ENCODE results near the gene SH3YL1. TPM values are rescaled to one million over a fixed set of nuclear protein-coding genes. Genes with fewer than 3 reads are reported as not detected.

SH3YL1 gene
- total and polyA plus RNA-seq, 4 donors, result 35.1 to 121 (median 54.3) TPM

DNA sequence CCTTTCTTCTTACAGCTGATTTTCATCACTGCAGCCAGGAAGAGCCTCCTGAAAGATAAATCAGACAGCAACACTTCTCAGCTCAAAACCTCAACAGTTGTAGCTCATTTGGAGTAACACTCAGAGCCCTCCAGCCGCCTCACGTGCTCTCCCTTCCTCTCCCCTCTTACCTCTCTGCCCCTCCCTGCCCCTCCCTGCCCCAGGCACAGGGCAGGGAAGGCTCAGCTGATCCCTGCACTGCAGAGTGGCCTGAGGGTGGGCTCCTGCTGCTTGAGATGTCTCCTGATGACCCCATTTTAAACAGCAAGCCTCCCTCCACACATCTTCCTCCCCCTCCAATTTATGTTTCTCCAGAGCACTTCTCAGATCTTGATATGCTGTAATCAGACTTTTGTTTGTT lies 54.4 kb downstream of the SH3YL1 start:
- Histone ChIP-seq H3K4me1 (ENCODE audit: control insufficient read depth in 5 of 5, insufficient read depth in 5 of 5, low read length in 5 of 5) (no peaks in the 10 kb centered on the region), H3K36me3 (ENCODE audit: control insufficient read depth in 4 of 4, insufficient read depth in 4 of 4, low read length in 4 of 4) (no peaks in the 10 kb centered on the region), H3K27ac (ENCODE audit: low read depth in 1 of 2, low read length in 1 of 2) (no peak overlapping the region), H3K9ac (ENCODE audit: insufficient read depth in 1 of 2, low read length in 2 of 2) (no peak overlapping the region), H3K4me3 (no peak overlapping the region), H3K27me3 (ENCODE audit: control insufficient read depth in 3 of 3, insufficient read depth in 3 of 3, low read length in 2 of 3) (no peaks in the 10 kb centered on the region), H3K9me3 (ENCODE audit: control insufficient read depth in 4 of 4, insufficient read depth in 3 of 4, low read length in 3 of 4) (peaks cover 0 to 7% (median 5%) of the 10 kb centered on the region in 4 donors)
- TF ChIP-seq, protein P1, sequence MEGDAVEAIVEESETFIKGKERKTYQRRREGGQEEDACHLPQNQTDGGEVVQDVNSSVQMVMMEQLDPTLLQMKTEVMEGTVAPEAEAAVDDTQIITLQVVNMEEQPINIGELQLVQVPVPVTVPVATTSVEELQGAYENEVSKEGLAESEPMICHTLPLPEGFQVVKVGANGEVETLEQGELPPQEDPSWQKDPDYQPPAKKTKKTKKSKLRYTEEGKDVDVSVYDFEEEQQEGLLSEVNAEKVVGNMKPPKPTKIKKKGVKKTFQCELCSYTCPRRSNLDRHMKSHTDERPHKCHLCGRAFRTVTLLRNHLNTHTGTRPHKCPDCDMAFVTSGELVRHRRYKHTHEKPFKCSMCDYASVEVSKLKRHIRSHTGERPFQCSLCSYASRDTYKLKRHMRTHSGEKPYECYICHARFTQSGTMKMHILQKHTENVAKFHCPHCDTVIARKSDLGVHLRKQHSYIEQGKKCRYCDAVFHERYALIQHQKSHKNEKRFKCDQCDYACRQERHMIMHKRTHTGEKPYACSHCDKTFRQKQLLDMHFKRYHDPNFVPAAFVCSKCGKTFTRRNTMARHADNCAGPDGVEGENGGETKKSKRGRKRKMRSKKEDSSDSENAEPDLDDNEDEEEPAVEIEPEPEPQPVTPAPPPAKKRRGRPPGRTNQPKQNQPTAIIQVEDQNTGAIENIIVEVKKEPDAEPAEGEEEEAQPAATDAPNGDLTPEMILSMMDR (IDR thresholded peaks at IDR 0.05; ENCODE audit: control extremely low read depth, extremely low read depth), result no peak
- DNase-seq (no peak), ATAC-seq (ENCODE audit: insufficient read depth, low FRiP score) (no peak)
- WGBS, 2 donors, result 51 to 67% methylated on average over 2 of the region's 2 CpGs

DNA sequence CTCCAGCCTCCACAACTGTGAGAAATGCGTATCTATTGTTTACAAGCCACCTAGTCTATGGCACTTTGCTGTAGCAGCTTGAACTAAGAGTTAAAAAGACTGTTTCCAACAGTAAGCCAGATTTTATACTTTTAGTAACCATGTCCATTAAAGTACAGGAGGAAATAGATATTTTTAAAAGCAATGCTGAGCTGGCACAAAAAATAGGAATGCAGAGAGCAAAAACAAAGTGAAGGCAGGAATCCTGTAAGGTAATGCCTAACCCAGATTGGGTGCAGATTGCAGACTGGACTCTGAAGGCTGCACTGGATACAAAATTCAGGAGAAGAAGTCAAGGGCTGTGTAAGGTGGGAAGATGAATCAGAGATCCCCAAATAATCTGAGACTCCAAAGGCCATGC lies 55.5 kb downstream of the SH3YL1 start:
- Histone ChIP-seq H3K27me3 (ENCODE audit: control insufficient read depth in 3 of 3, insufficient read depth in 3 of 3, low read length in 2 of 3) (no peaks in the 10 kb centered on the region), H3K9ac (ENCODE audit: insufficient read depth in 1 of 2, low read length in 2 of 2) (no peak overlapping the region), H3K27ac (ENCODE audit: low read depth in 1 of 2, low read length in 1 of 2) (no peak overlapping the region), H3K4me1 (ENCODE audit: control insufficient read depth in 5 of 5, insufficient read depth in 5 of 5, low read length in 5 of 5) (peaks cover 0 to 4% (median 0%) of the 10 kb centered on the region in 5 donors), H3K4me3 (no peak overlapping the region), H3K36me3 (ENCODE audit: control insufficient read depth in 4 of 4, insufficient read depth in 4 of 4, low read length in 4 of 4) (no peaks in the 10 kb centered on the region), H3K9me3 (ENCODE audit: control insufficient read depth in 4 of 4, insufficient read depth in 3 of 4, low read length in 3 of 4) (peaks cover 0 to 9% (median 5%) of the 10 kb centered on the region in 4 donors)
- 76 to 79% methylated on average over 1 of the region's 1 CpG for WGBS, 2 donors
- no peak for ATAC-seq (ENCODE audit: insufficient read depth, low FRiP score)
- TF ChIP-seq, protein P1 (IDR thresholded peaks at IDR 0.05; ENCODE audit: control extremely low read depth, extremely low read depth), result no peak
- no peak for DNase-seq

DNA sequence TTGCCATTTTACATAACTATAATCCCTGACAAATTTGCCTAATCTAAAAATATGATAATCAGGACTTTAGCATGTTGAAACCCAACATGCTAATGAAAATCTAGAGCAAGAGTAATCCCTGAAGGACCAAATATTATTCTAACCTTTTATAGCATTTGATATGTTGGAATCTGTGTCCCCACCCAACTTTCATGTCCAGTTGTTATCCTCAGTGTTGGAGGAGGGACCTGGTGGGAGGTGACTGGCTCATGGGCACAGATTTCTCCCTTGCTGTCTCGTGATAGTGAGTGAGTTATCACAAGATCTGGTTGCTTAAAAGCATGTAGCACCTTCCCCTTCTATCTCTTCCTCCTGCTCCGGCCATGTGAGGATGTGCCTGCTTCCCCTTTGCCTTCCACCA lies 59.8 kb downstream of the SH3YL1 start:
- Histone ChIP-seq H3K9ac (ENCODE audit: insufficient read depth in 1 of 2, low read length in 2 of 2) (no peak overlapping the region), H3K36me3 (ENCODE audit: control insufficient read depth in 4 of 4, insufficient read depth in 4 of 4, low read length in 4 of 4) (no peaks in the 10 kb centered on the region), H3K9me3 (ENCODE audit: control insufficient read depth in 4 of 4, insufficient read depth in 3 of 4, low read length in 3 of 4) (peaks cover 0 to 2% (median 0%) of the 10 kb centered on the region in 4 donors), H3K27me3 (ENCODE audit: control insufficient read depth in 3 of 3, insufficient read depth in 3 of 3, low read length in 2 of 3) (no peaks in the 10 kb centered on the region), H3K27ac (ENCODE audit: low read depth in 1 of 2, low read length in 1 of 2) (no peak overlapping the region), H3K4me1 (ENCODE audit: control insufficient read depth in 5 of 5, insufficient read depth in 5 of 5, low read length in 5 of 5) (peaks cover 0 to 20% (median 4%) of the 10 kb centered on the region in 5 donors), H3K4me3 (no peak overlapping the region)
- DNase-seq (no peak), ATAC-seq (ENCODE audit: insufficient read depth, low FRiP score) (no peak)
- 38 to 51% methylated on average over 2 of the region's 2 CpGs for WGBS, 2 donors
- TF ChIP-seq, protein P1 (IDR thresholded peaks at IDR 0.05; ENCODE audit: control extremely low read depth, extremely low read depth), result no peak

DNA sequence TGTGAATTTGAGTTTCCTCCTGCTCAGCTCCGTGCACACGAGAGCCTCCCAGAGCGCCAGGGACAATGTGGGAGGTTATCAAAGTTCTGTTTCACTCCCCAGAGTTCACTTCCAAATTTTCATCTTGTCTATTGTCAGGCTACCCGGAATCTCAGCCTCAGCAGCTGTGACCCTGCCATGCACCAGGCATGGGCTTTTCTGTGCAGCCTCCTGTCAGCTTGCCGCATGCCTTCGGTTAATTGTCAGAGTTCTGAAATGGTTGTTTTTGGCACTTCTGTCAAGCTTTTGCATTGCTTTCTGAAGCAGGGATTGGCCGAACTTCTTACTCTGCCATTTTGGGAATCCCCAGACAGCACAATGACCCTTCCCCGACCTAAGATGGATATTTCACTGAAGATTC lies 60.4 kb downstream of the SH3YL1 start:
- 83 to 84% methylated on average over 8 of the region's 8 CpGs for WGBS, 2 donors
- TF ChIP-seq, protein P1 (IDR thresholded peaks at IDR 0.05; ENCODE audit: control extremely low read depth, extremely low read depth), result no peak
- ATAC-seq (ENCODE audit: insufficient read depth, low FRiP score) (no peak), DNase-seq (no peak)
- H3K27ac ChIP-seq (ENCODE audit: low read depth in 1 of 2, low read length in 1 of 2), result no peak overlapping the region
- no peak overlapping the region for H3K4me3 ChIP-seq
- H3K36me3 ChIP-seq (ENCODE audit: control insufficient read depth in 4 of 4, insufficient read depth in 4 of 4, low read length in 4 of 4), result no peaks in the 10 kb centered on the region
- no peak overlapping the region for H3K9ac ChIP-seq (ENCODE audit: insufficient read depth in 1 of 2, low read length in 2 of 2)
- H3K27me3 ChIP-seq (ENCODE audit: control insufficient read depth in 3 of 3, insufficient read depth in 3 of 3, low read length in 2 of 3), result no peaks in the 10 kb centered on the region
- H3K4me1 ChIP-seq (ENCODE audit: control insufficient read depth in 5 of 5, insufficient read depth in 5 of 5, low read length in 5 of 5), result peaks cover 0 to 20% (median 4%) of the 10 kb centered on the region in 5 donors
- H3K9me3 ChIP-seq (ENCODE audit: control insufficient read depth in 4 of 4, insufficient read depth in 3 of 4, low read length in 3 of 4), result peaks cover 0 to 2% (median 0%) of the 10 kb centered on the region in 4 donors

Data from lung (tissue), 12 donors.